DND-41 (cell line): ENCODE measurements around the gene GALNT13.

Source experiments
- ATAC-seq: fragments of 200-7000 bp; cut with Tn5 transposase; 3 replicates; pipeline ENCODE4 v1.9.1; 2021; ENCODE audit warnings: low read depth; ENCODE audit not compliant: insufficient read depth
- DNase-seq: peaks from one replicate; pipeline ENCODE4 v3.0.0-alpha.2; 2020
- H2AFZ ChIP-seq: 2 replicates; pipeline ENCODE4 v1.6.0; 2012; ENCODE audit warnings: low read depth, low read length
- H3K27ac ChIP-seq: 2 replicates; pipeline ENCODE4 v1.5.1; 2012; ENCODE audit warnings: low read length, inconsistent platforms
- H3K27me3 ChIP-seq: fragments of 200-600 bp; sonication (generic); 2 replicates; pipeline ENCODE4 v1.6.0; 2012; ENCODE audit warnings: low read length, mild to moderate bottlenecking, inconsistent platforms; ENCODE audit not compliant: insufficient read depth, poor library complexity
- H3K36me3 ChIP-seq: 2 replicates; pipeline ENCODE4 v1.5.1; 2012; ENCODE audit warnings: low read length, inconsistent platforms; ENCODE audit not compliant: insufficient read depth
- H3K4me1 ChIP-seq: 2 replicates; pipeline ENCODE4 v1.5.1; 2012; ENCODE audit warnings: mild to moderate bottlenecking, low read length; ENCODE audit not compliant: insufficient read depth
- H3K4me2 ChIP-seq: 2 replicates; pipeline ENCODE4 v1.6.0; 2012; ENCODE audit warnings: mild to moderate bottlenecking, moderate library complexity, low read length, inconsistent platforms; ENCODE audit not compliant: insufficient read depth
- H3K4me3 ChIP-seq, 2 experiments: fragments of 200-600 bp in 1 of 2; shearing (Covaris generic) in 1 of 2; 2 replicates each; pipeline ENCODE4 v1.5.1; 2012 to 2016; ENCODE audit warnings: inconsistent platforms in 2 of 2, low read length in 2 of 2, mild to moderate bottlenecking in 2 of 2, low read depth in 1 of 2, moderate library complexity in 1 of 2
- H3K79me2 ChIP-seq: 2 replicates; pipeline ENCODE4 v1.6.0; 2012; ENCODE audit warnings: low read length, inconsistent platforms; ENCODE audit not compliant: insufficient read depth
- H3K9ac ChIP-seq: 2 replicates; pipeline ENCODE4 v1.6.0; 2012; ENCODE audit warnings: low read depth, mild to moderate bottlenecking, inconsistent platforms, low read length, moderate library complexity
- H3K9me3 ChIP-seq: 2 replicates; pipeline ENCODE4 v1.5.1; 2012; ENCODE audit warnings: low read length, moderate library complexity, mild to moderate bottlenecking, inconsistent platforms; ENCODE audit not compliant: insufficient read depth, severe bottlenecking
- H4K20me1 ChIP-seq: 2 replicates; pipeline ENCODE4 v1.6.0; 2012; ENCODE audit warnings: low read length; ENCODE audit not compliant: insufficient read depth
- EZH2 ChIP-seq: IDR thresholded peaks from 3 replicates; pipeline ENCODE4 v1.6.1; 2012; ENCODE audit warnings: borderline replicate concordance, low read depth, mild to moderate bottlenecking, moderate library complexity, low read length, inconsistent platforms; ENCODE audit not compliant: severe bottlenecking
- TF ChIP-seq, protein P1 (sequence below): IDR thresholded peaks from 2 replicates; pipeline ENCODE4 v1.5.1; 2012; ENCODE audit warnings: borderline replicate concordance, low read length, moderate library complexity, mild to moderate bottlenecking; ENCODE audit not compliant: poor library complexity, severe bottlenecking; ENCODE audit errors: extremely low read depth

GALNT13 gene

DNA sequence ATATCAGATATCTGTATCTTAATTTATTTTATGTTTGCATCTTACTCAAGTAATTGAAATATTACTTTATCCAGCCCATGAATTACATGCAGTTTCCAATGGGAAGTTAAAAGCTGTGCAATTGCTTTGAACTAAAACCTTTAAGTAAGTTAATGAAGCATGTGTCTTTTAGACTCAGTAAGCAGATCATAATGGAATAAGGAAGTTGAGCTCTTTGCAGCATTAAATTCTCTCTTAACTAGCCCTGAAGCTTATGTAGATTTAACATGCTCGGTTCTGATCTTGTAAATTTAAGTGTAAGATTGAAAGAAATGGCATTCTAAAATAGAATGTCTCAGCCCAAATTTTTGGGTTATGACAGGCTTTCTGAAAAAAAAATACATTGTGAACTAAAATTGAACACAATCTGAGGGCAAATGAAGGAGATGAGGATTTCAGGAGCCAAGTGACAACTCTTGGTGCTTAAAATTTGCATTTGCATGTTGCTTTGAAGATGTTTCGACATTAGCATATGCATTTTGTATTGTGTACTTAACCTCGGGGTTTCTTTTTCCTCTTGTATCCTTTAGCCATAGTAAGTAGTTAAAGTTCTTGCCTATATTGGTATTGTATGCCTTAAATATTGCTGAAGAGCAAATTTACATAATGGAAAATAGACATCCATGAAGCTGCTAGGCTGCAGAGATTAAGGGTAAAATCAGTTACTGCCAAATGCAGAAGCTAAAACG lies 529.0 kb downstream of the GALNT13 start:
- no peaks in the 10 kb centered on the region for H4K20me1 ChIP-seq
- no peak for DNase-seq

DNA sequence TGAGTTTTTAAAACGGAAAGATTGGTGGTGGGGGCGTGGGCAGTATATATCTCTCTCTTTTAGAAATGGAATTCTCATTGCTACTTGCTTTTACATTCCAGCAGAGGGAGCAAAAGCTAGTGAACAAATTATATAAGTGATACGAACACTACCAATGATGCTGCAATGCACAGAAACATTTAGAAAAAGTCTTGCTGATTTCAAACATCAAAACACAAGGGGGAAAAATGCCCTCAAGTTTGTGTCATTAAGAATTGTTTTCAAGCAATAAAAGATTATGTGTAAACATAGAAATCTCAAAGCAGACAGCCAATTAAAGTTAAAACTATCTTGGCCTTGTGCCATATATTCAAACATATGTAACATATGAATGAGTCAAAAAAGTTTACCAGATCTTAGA lies 530.5 kb downstream of the GALNT13 start:
- Histone ChIP-seq H3K27ac (no peak overlapping the region), H3K36me3 (no peaks in the 10 kb centered on the region), H3K4me2 (no peak overlapping the region), H2AFZ (no peak overlapping the region), H3K4me3 (no peak overlapping the region), H3K9ac (no peak overlapping the region), H3K9me3 (no peaks in the 10 kb centered on the region), H3K27me3 (no peaks in the 10 kb centered on the region), H3K79me2 (no peaks in the 10 kb centered on the region), H3K4me1 (no peaks in the 10 kb centered on the region), H4K20me1 (no peaks in the 10 kb centered on the region)
- ATAC-seq (no peak), DNase-seq (no peak)
- TF ChIP-seq, protein P1, sequence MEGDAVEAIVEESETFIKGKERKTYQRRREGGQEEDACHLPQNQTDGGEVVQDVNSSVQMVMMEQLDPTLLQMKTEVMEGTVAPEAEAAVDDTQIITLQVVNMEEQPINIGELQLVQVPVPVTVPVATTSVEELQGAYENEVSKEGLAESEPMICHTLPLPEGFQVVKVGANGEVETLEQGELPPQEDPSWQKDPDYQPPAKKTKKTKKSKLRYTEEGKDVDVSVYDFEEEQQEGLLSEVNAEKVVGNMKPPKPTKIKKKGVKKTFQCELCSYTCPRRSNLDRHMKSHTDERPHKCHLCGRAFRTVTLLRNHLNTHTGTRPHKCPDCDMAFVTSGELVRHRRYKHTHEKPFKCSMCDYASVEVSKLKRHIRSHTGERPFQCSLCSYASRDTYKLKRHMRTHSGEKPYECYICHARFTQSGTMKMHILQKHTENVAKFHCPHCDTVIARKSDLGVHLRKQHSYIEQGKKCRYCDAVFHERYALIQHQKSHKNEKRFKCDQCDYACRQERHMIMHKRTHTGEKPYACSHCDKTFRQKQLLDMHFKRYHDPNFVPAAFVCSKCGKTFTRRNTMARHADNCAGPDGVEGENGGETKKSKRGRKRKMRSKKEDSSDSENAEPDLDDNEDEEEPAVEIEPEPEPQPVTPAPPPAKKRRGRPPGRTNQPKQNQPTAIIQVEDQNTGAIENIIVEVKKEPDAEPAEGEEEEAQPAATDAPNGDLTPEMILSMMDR = peak; percentile 33
- no peak for TF ChIP-seq EZH2

More for the DNA sequence above, 529.0 kb downstream of the GALNT13 start:
- no peak overlapping the region for H3K9ac ChIP-seq
- no peak overlapping the region for H3K4me3 ChIP-seq
- H3K79me2 ChIP-seq = no peaks in the 10 kb centered on the region
- no peaks in the 10 kb centered on the region for H3K36me3 ChIP-seq
- no peaks in the 10 kb centered on the region for H3K9me3 ChIP-seq
- TF ChIP-seq EZH2 = no peak
- TF ChIP-seq, protein P1 = no peak
- H3K27me3 ChIP-seq = no peaks in the 10 kb centered on the region
- no peak overlapping the region for H3K4me2 ChIP-seq
- H3K27ac ChIP-seq = no peak overlapping the region
- H2AFZ ChIP-seq = no peak overlapping the region
- no peak for ATAC-seq
- H3K4me1 ChIP-seq = no peaks in the 10 kb centered on the region

DNA sequence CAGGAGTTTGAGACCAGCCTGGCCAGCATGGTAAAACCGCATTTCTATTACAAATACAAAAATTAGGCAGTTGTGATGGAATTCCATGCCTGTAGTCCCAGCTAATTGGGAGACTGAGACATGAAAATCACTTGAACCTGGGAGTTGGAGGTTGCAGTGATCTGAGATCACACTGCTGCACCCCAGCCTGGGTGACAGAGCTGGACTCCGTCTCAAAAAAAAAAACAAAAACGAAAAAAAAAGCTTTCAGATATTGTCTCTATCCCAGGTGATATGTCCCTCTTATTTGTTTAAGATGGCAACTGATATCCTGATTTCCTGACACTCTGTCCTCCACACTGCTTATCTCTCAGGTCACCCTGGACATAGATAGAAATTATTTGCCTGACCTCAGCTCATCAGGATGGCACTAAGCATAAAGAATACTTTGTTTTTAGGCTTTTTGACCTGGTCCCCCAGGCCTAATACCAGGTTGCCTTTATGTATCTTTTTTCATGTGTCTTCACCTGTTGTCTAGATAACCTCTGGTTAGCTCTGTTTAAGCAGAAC lies 531.6 kb downstream of the GALNT13 start:
- ATAC-seq (no peak), DNase-seq (no peak)
- no peaks in the 10 kb centered on the region for H4K20me1 ChIP-seq
- H3K4me3 ChIP-seq = no peak overlapping the region
- H3K9me3 ChIP-seq = no peaks in the 10 kb centered on the region
- no peaks in the 10 kb centered on the region for H3K4me1 ChIP-seq
- no peak overlapping the region for H3K27ac ChIP-seq
- TF ChIP-seq, protein P1 = no peak
- no peak for TF ChIP-seq EZH2
- H3K4me2 ChIP-seq = no peak overlapping the region
- no peaks in the 10 kb centered on the region for H3K36me3 ChIP-seq
- no peaks in the 10 kb centered on the region for H3K79me2 ChIP-seq
- H3K9ac ChIP-seq = no peak overlapping the region
- H2AFZ ChIP-seq = no peak overlapping the region
- no peaks in the 10 kb centered on the region for H3K27me3 ChIP-seq
